ENCODE data around the gene ACOX3. TPM values are rescaled to one million over a fixed set of nuclear protein-coding genes. Genes with fewer than 3 reads are reported as not detected.

Gene ACOX3
- total and polyA plus RNA-seq, 4 donors: 11.4 to 24.6 (median 13.6) TPM

GRCh38 chr4:8365353-8365752 is 75.2 kb downstream of the ACOX3 start:
- H3K4me1 ChIP-seq (ENCODE audit: control insufficient read depth in 4 of 4, insufficient read depth in 4 of 4, low read length in 3 of 4): peaks cover 0 to 7% (median 0%) of the 10 kb centered on the region in 4 donors
- no peak for DNase-seq (ENCODE audit: low spot score)
- no peaks in the 10 kb centered on the region for H3K27me3 ChIP-seq (ENCODE audit: control insufficient read depth in 4 of 4, insufficient read depth in 4 of 4, low read length in 3 of 4)
- no peak overlapping the region for H3K9ac ChIP-seq (ENCODE audit: low read depth in 1 of 2, low read length in 2 of 2)
- no peaks in the 10 kb centered on the region for H3K9me3 ChIP-seq (ENCODE audit: control insufficient read depth in 4 of 4, low read length in 3 of 4)
- no peak overlapping the region for H3K27ac ChIP-seq (ENCODE audit: low read depth in 1 of 2, low read length in 2 of 2)
- peaks cover 0 to 7% (median 2%) of the 10 kb centered on the region in 4 donors for H3K36me3 ChIP-seq (ENCODE audit: control insufficient read depth in 4 of 4, insufficient read depth in 3 of 4, low read depth in 1 of 4, low read length in 3 of 4)
- 95% methylated on average over 13 of the region's 13 CpGs for WGBS
- H3K4me3 ChIP-seq (ENCODE audit: low read depth in 1 of 3, low read length in 3 of 3): no peak overlapping the region
- TF ChIP-seq, protein P1, sequence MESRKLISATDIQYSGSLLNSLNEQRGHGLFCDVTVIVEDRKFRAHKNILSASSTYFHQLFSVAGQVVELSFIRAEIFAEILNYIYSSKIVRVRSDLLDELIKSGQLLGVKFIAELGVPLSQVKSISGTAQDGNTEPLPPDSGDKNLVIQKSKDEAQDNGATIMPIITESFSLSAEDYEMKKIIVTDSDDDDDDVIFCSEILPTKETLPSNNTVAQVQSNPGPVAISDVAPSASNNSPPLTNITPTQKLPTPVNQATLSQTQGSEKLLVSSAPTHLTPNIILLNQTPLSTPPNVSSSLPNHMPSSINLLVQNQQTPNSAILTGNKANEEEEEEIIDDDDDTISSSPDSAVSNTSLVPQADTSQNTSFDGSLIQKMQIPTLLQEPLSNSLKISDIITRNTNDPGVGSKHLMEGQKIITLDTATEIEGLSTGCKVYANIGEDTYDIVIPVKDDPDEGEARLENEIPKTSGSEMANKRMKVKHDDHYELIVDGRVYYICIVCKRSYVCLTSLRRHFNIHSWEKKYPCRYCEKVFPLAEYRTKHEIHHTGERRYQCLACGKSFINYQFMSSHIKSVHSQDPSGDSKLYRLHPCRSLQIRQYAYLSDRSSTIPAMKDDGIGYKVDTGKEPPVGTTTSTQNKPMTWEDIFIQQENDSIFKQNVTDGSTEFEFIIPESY (IDR thresholded peaks at IDR 0.05): no peak
- TF ChIP-seq RAD21 (IDR thresholded peaks at IDR 0.05) (no peak), GABPA (IDR thresholded peaks at IDR 0.05 in 1 of 2, conservative IDR thresholded peaks at IDR 0.05 in 1 of 2) (no peak), REST (IDR thresholded peaks at IDR 0.05) (no peak), HNF4G (IDR thresholded peaks at IDR 0.05) (no peak), TAF1 (conservative IDR thresholded peaks at IDR 0.05) (no peak), FOXA2 (IDR thresholded peaks at IDR 0.05) (no peak), RXRA (IDR thresholded peaks at IDR 0.05) (no peak), EGR1 (IDR thresholded peaks at IDR 0.05; ENCODE audit: low read depth in 2 of 2) (no peak), FOXA1 (IDR thresholded peaks at IDR 0.05) (no peak), MAX (IDR thresholded peaks at IDR 0.05) (no peak), JUND (IDR thresholded peaks at IDR 0.05) (no peak), HNF4A (conservative IDR thresholded peaks at IDR 0.05) (no peak), SP1 (IDR thresholded peaks at IDR 0.05) (no peak), NR2F2 (IDR thresholded peaks at IDR 0.05) (no peak), YY1 (IDR thresholded peaks at IDR 0.05) (no peak)
- TF ChIP-seq, protein P2, sequence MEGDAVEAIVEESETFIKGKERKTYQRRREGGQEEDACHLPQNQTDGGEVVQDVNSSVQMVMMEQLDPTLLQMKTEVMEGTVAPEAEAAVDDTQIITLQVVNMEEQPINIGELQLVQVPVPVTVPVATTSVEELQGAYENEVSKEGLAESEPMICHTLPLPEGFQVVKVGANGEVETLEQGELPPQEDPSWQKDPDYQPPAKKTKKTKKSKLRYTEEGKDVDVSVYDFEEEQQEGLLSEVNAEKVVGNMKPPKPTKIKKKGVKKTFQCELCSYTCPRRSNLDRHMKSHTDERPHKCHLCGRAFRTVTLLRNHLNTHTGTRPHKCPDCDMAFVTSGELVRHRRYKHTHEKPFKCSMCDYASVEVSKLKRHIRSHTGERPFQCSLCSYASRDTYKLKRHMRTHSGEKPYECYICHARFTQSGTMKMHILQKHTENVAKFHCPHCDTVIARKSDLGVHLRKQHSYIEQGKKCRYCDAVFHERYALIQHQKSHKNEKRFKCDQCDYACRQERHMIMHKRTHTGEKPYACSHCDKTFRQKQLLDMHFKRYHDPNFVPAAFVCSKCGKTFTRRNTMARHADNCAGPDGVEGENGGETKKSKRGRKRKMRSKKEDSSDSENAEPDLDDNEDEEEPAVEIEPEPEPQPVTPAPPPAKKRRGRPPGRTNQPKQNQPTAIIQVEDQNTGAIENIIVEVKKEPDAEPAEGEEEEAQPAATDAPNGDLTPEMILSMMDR (IDR thresholded peaks at IDR 0.05; ENCODE audit: low read depth, low read length, missing input control): no peak
- TF ChIP-seq, protein P3, sequence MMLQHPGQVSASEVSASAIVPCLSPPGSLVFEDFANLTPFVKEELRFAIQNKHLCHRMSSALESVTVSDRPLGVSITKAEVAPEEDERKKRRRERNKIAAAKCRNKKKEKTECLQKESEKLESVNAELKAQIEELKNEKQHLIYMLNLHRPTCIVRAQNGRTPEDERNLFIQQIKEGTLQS (IDR thresholded peaks at IDR 0.05): no peak

Data from liver (tissue), 9 donors.